Panc1 (cell line): ENCODE measurements around the gene C5AR2. TPM values are rescaled to one million over a fixed set of nuclear protein-coding genes. Genes with fewer than 3 reads are reported as not detected.

Experiments used
- ATAC-seq: fragments of 200-7000 bp; cut with Tn5 transposase; 2 replicates; pipeline ENCODE4 v1.9.1; 2020; ENCODE audit warnings: mild to moderate bottlenecking, moderate library complexity
- BruUV-seq: library from RNA; stranded (reverse); fragments of 400-500 nt; replicated peaks from 2 replicates; lab custom pipeline; 2021; lab: Mats Ljungman, UMichigan
- CTCF ChIA-PET: fragments of 300-600 bp; sonication (Branson Sonifier 250); formaldehyde crosslinking; loops from one replicate; lab custom pipeline; 2022; ENCODE audit warnings: antibody characterized with exemption; lab: Charles Lee
- POLR2A ChIA-PET: fragments of 300-600 bp; sonication (Branson Sonifier 250); formaldehyde crosslinking; loops from one replicate; lab custom pipeline; 2022; ENCODE audit warnings: antibody characterized with exemption; lab: Charles Lee
- DNase-seq: peaks from one replicate; pipeline ENCODE4 v3.0.0-alpha.2; 2010; ENCODE audit warnings: low read depth, low spot score
- H3K27ac ChIP-seq: 2 replicates; pipeline ENCODE4 v1.5.1; 2011; ENCODE audit warnings: mild to moderate bottlenecking, low read length, inconsistent platforms
- H3K27me3 ChIP-seq: fragments of 200-500 bp; sonication (Bioruptor generic); 2 replicates; pipeline ENCODE4 v1.6.0; 2014; ENCODE audit warnings: low read length, inconsistent platforms; ENCODE audit not compliant: control insufficient read depth, insufficient read depth
- H3K36me3 ChIP-seq: fragments of 200-500 bp; sonication (Bioruptor generic); 2 replicates; pipeline ENCODE4 v1.5.1; 2014; ENCODE audit warnings: inconsistent platforms, mild to moderate bottlenecking, low read length, moderate library complexity; ENCODE audit not compliant: control insufficient read depth, insufficient read depth
- H3K4me1 ChIP-seq: 2 replicates; pipeline ENCODE4 v1.5.1; 2011; ENCODE audit warnings: inconsistent platforms, mild to moderate bottlenecking, low read length, moderate library complexity; ENCODE audit not compliant: control insufficient read depth, insufficient read depth
- H3K4me3 ChIP-seq, 2 experiments: 2 replicates each; pipeline ENCODE4 v1.5.1; 2011 to 2012; ENCODE audit warnings: low read depth in 2 of 2, low read length in 2 of 2, mild to moderate bottlenecking in 2 of 2, inconsistent platforms in 1 of 2, moderate library complexity in 1 of 2
- H3K9me3 ChIP-seq: fragments of 200-500 bp; sonication (Bioruptor generic); 2 replicates; pipeline ENCODE4 v1.5.1; 2014; ENCODE audit warnings: low read depth, mild to moderate bottlenecking, inconsistent platforms, low read length, moderate library complexity; ENCODE audit not compliant: control insufficient read depth, insufficient read depth
- POLR2AphosphoS5 ChIP-seq: IDR thresholded peaks from 2 replicates; pipeline ENCODE4 v1.6.1; 2012; ENCODE audit warnings: mild to moderate bottlenecking, low read depth, low read length, moderate library complexity
- SIN3A ChIP-seq: IDR thresholded peaks from 2 replicates; pipeline ENCODE4 v1.6.1; 2012; ENCODE audit warnings: low read depth, mild to moderate bottlenecking, low read length, moderate library complexity, borderline replicate concordance; ENCODE audit not compliant: insufficient read depth
- TCF7L2 ChIP-seq: IDR thresholded peaks from 2 replicates; pipeline ENCODE4 v1.6.1; 2011; ENCODE audit warnings: mild to moderate bottlenecking, low read depth, low read length, inconsistent platforms
- in situ Hi-C: cut with HindIII; loops from 2 replicates; pipeline ENCODE4 v1.10.0; 2016; ENCODE audit warnings: low sequenced_read_pairs, low pct_unique_long_range_greater_than_20kb
- intact Hi-C: fragments of 100-400 bp; cut with micrococcal nuclease; formaldehyde crosslinking; loops from one replicate; pipeline ENCODE4 v1.10.0; 2022; ENCODE audit not compliant: unreplicated experiment
- total RNA-seq: library from RNA; stranded (reverse); gene quantifications from one replicate; pipeline ENCODE4 v1.2.1, GENCODE V29; 2021; ENCODE audit not compliant: unreplicated experiment
- TF ChIP-seq, protein P1 (sequence below), 2 experiments: IDR thresholded peaks; 2 replicates each; pipeline ENCODE4 v1.6.1; 2011 to 2012; ENCODE audit warnings: low read depth in 2 of 2, control low read depth in 1 of 2, low read length in 1 of 2, mild to moderate bottlenecking in 1 of 2, moderate library complexity in 1 of 2; ENCODE audit not compliant: insufficient read depth in 1 of 2
- TF ChIP-seq, protein P2 (sequence below): fragments of 450-650 bp; IDR thresholded peaks from 2 replicates; pipeline ENCODE4 v1.5.1; 2017; ENCODE audit warnings: mild to moderate bottlenecking

Gene C5AR2
- total RNA-seq, 1 experiment from 2014 or later, result 0.03 TPM

DNA sequence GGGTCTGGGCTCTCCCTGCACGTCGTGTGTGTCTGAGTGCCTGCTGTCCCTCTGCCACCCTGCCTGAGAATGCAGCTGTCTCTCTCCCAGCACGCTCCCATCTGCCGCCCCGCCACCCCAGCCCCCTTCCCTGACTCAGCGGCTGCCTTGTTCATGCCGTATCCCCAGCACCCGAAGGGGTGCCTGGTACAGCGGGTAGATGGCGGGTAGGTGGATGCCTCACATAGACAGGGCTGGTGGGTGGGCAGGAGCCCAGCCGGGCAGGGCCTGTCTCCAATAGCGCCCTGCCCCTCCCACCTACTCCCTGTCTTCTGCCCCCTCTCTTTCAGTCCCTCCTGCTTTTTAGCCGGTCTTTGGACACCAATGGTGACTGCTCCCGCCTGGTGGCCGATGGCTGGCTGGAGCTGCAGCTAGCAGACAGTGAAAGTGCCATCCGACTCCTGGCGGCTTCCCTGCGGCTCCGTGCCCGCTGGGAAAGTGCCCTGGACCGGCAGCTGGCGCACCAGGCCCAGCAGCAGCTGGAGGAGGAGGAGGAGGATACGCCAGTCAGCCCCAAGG, 47.5 kb downstream of the C5AR2 start:
- BruUV-seq, result no TSS peak
- H3K4me1 ChIP-seq, result no peaks in the 10 kb centered on the region
- H3K27ac ChIP-seq, result no peak overlapping the region
- DNase-seq (no peak), ATAC-seq (no peak)
- in situ Hi-C loops (no loop called here), intact Hi-C loops (no loop called here)
- no peaks in the 10 kb centered on the region; the same call in 1 of the 2 replicates for H3K36me3 ChIP-seq
- TF ChIP-seq, protein P1, sequence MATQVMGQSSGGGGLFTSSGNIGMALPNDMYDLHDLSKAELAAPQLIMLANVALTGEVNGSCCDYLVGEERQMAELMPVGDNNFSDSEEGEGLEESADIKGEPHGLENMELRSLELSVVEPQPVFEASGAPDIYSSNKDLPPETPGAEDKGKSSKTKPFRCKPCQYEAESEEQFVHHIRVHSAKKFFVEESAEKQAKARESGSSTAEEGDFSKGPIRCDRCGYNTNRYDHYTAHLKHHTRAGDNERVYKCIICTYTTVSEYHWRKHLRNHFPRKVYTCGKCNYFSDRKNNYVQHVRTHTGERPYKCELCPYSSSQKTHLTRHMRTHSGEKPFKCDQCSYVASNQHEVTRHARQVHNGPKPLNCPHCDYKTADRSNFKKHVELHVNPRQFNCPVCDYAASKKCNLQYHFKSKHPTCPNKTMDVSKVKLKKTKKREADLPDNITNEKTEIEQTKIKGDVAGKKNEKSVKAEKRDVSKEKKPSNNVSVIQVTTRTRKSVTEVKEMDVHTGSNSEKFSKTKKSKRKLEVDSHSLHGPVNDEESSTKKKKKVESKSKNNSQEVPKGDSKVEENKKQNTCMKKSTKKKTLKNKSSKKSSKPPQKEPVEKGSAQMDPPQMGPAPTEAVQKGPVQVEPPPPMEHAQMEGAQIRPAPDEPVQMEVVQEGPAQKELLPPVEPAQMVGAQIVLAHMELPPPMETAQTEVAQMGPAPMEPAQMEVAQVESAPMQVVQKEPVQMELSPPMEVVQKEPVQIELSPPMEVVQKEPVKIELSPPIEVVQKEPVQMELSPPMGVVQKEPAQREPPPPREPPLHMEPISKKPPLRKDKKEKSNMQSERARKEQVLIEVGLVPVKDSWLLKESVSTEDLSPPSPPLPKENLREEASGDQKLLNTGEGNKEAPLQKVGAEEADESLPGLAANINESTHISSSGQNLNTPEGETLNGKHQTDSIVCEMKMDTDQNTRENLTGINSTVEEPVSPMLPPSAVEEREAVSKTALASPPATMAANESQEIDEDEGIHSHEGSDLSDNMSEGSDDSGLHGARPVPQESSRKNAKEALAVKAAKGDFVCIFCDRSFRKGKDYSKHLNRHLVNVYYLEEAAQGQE (IDR thresholded peaks at IDR 0.05; ENCODE audit: insufficient read depth in 1 of 2, low read depth in 2 of 2, low read length in 1 of 2), result no peak
- no peaks in the 10 kb centered on the region for H3K9me3 ChIP-seq
- ChIA-PET POLR2A (no interaction called here), CTCF (no interaction called here)
- H3K27me3 ChIP-seq, result no peaks in the 10 kb centered on the region
- H3K4me3 ChIP-seq, result no peak overlapping the region

- ATAC-seq (no peak), DNase-seq (no peak)
- TF ChIP-seq SIN3A (no peak), TCF7L2 (no peak), POLR2AphosphoS5 (no peak)
- TF ChIP-seq, protein P1 (IDR thresholded peaks at IDR 0.05; ENCODE audit: insufficient read depth in 1 of 2, low read depth in 2 of 2, low read length in 1 of 2), result no peak
- TF ChIP-seq, protein P2, sequence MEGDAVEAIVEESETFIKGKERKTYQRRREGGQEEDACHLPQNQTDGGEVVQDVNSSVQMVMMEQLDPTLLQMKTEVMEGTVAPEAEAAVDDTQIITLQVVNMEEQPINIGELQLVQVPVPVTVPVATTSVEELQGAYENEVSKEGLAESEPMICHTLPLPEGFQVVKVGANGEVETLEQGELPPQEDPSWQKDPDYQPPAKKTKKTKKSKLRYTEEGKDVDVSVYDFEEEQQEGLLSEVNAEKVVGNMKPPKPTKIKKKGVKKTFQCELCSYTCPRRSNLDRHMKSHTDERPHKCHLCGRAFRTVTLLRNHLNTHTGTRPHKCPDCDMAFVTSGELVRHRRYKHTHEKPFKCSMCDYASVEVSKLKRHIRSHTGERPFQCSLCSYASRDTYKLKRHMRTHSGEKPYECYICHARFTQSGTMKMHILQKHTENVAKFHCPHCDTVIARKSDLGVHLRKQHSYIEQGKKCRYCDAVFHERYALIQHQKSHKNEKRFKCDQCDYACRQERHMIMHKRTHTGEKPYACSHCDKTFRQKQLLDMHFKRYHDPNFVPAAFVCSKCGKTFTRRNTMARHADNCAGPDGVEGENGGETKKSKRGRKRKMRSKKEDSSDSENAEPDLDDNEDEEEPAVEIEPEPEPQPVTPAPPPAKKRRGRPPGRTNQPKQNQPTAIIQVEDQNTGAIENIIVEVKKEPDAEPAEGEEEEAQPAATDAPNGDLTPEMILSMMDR, result no peak
- no peak overlapping the region for H3K4me3 ChIP-seq
- no peaks in the 10 kb centered on the region for H3K27me3 ChIP-seq
- no peaks in the 10 kb centered on the region for H3K9me3 ChIP-seq
- H3K36me3 ChIP-seq, result no peaks in the 10 kb centered on the region; the same call in 1 of the 2 replicates
- in situ Hi-C loops, result no loop called here
- no TSS peak for BruUV-seq
- no peak overlapping the region for H3K27ac ChIP-seq
- H3K4me1 ChIP-seq, result no peaks in the 10 kb centered on the region
- intact Hi-C loops, result no loop called here
- ChIA-PET POLR2A (no interaction called here), CTCF (no interaction called here)
These were observed 48.6 kb downstream of the C5AR2 start for GRCh38 chr19:47380559-47380958.
